Cardiac muscle cell (in vitro differentiated cells and primary cell): ENCODE results near the gene CFAP61. TPM values are rescaled to one million over a fixed set of nuclear protein-coding genes. Genes with fewer than 3 reads are reported as not detected.

Source experiments
- DNase-seq, 2 donors: peaks; one replicate each; pipeline versions ENCODE4 v3.0.0 to v3.0.0-alpha.2; 2010 to 2017; ENCODE audit warnings: low read depth in 1 of 2, low spot score in 1 of 2
- H3K27ac ChIP-seq: fragments of 200-600 bp; sonication (generic); 2 replicates; pipeline ENCODE4 v1.5.1; 2016
- H3K27me3 ChIP-seq: fragments of 200-600 bp; sonication (generic); 2 replicates; pipeline ENCODE4 v1.6.0; 2016; ENCODE audit warnings: control low read depth
- H3K36me3 ChIP-seq: fragments of 200-600 bp; sonication (generic); 2 replicates; pipeline ENCODE4 v1.5.1; 2016; ENCODE audit warnings: control low read depth
- H3K4me1 ChIP-seq: fragments of 200-600 bp; sonication (generic); 2 replicates; pipeline ENCODE4 v1.8.1; 2017; ENCODE audit warnings: low read depth, mild to moderate bottlenecking, mixed run types
- H3K4me3 ChIP-seq: fragments of 200-600 bp; sonication (generic); 2 replicates; pipeline ENCODE4 v1.5.1; 2016; ENCODE audit warnings: mild to moderate bottlenecking
- H3K9me3 ChIP-seq: fragments of 200-600 bp; sonication (generic); 2 replicates; pipeline ENCODE4 v1.5.1; 2017; ENCODE audit warnings: low read depth, mild to moderate bottlenecking, control low read depth
- CTCF ChIP-seq: IDR thresholded peaks from 2 replicates; pipeline ENCODE4 v1.5.1; 2012; ENCODE audit warnings: low read depth, mild to moderate bottlenecking, low read length
- polyA plus RNA-seq: library from polyadenylated mRNA; unstranded; fragments of >200 nt; fragmentation: Nextera tagmentation; extraction: Ambion mirVana; gene quantifications from 2 replicates; pipeline ENCODE4 v1.2.1, GENCODE V29; 2016
- total RNA-seq: library from RNA; depleted of rRNA; stranded (reverse); fragments of >200 nt; gene quantifications from 2 replicates; pipeline ENCODE4 v1.2.3, GENCODE V29; 2016

The CFAP61 gene
- total and polyA plus RNA-seq, 2 experiments from 2014 or later, result 0.44 TPM; not detected in 1

- H3K4me3 ChIP-seq, result no peak overlapping the region
- H3K9me3 ChIP-seq, result no peaks in the 10 kb centered on the region
- no peak for DNase-seq
- H3K27ac ChIP-seq, result no peak overlapping the region
- TF ChIP-seq CTCF, result no peak
- no peaks in the 10 kb centered on the region for H3K36me3 ChIP-seq
- H3K27me3 ChIP-seq, result no peaks in the 10 kb centered on the region
- H3K4me1 ChIP-seq, result no peaks in the 10 kb centered on the region
These were observed 243.5 kb downstream of the CFAP61 start for GRCh38 chr20:20295621-20296498.

GRCh38 chr20:20297181-20297580, 244.8 kb downstream of the CFAP61 start:
- DNase-seq, result no peak
- Histone ChIP-seq H3K4me3 (no peak overlapping the region), H3K9me3 (no peaks in the 10 kb centered on the region), H3K27me3 (no peaks in the 10 kb centered on the region), H3K36me3 (no peaks in the 10 kb centered on the region), H3K27ac (no peak overlapping the region), H3K4me1 (no peaks in the 10 kb centered on the region)
- TF ChIP-seq CTCF, result no peak

- no peaks in the 10 kb centered on the region for H3K27me3 ChIP-seq
- no peaks in the 10 kb centered on the region for H3K9me3 ChIP-seq
- no peaks in the 10 kb centered on the region for H3K36me3 ChIP-seq
- H3K27ac ChIP-seq, result no peak overlapping the region
- H3K4me1 ChIP-seq, result no peaks in the 10 kb centered on the region
- TF ChIP-seq CTCF, result no peak
- no peak for DNase-seq
- no peak overlapping the region for H3K4me3 ChIP-seq
These were observed 245.4 kb downstream of the CFAP61 start for GRCh38 chr20:20297752-20298151.

GRCh38 chr20:20299904-20300303, 247.6 kb downstream of the CFAP61 start:
- H3K4me3 ChIP-seq, result no peak overlapping the region
- no peak for DNase-seq
- no peak for TF ChIP-seq CTCF
- H3K4me1 ChIP-seq, result no peaks in the 10 kb centered on the region
- no peaks in the 10 kb centered on the region for H3K9me3 ChIP-seq
- no peaks in the 10 kb centered on the region for H3K27me3 ChIP-seq
- no peak overlapping the region for H3K27ac ChIP-seq
- H3K36me3 ChIP-seq, result no peaks in the 10 kb centered on the region

GRCh38 chr20:20303320-20303719, 251.0 kb downstream of the CFAP61 start:
- H3K27ac ChIP-seq, result no peak overlapping the region
- H3K36me3 ChIP-seq, result no peaks in the 10 kb centered on the region
- H3K4me3 ChIP-seq, result no peak overlapping the region
- H3K9me3 ChIP-seq, result no peaks in the 10 kb centered on the region
- H3K4me1 ChIP-seq, result no peaks in the 10 kb centered on the region
- no peak for DNase-seq
- TF ChIP-seq CTCF, result no peak
- H3K27me3 ChIP-seq, result no peaks in the 10 kb centered on the region
